ENCODE results near the gene TAX1BP1. TPM values are rescaled to one million over a fixed set of nuclear protein-coding genes. Genes with fewer than 3 reads are reported as not detected.

Gene TAX1BP1
- total and polyA plus RNA-seq, 2 experiments from 2014 or later, result 98.1 to 137 TPM

- Histone ChIP-seq H3K36me3 (ENCODE audit: low read depth) (peaks cover 36% of the 10 kb centered on the region), H3K9me2 (ENCODE audit: insufficient read depth) (no peaks in the 10 kb centered on the region), H4K20me1 (ENCODE audit: insufficient read depth) (no peaks in the 10 kb centered on the region), H3K4me1 (ENCODE audit: insufficient read depth) (peaks cover 7% of the 10 kb centered on the region), H3K4me3 (no peak overlapping the region), H3K9me3 (ENCODE audit: low read depth) (no peaks in the 10 kb centered on the region), H3F3A (ENCODE audit: insufficient read depth) (no peaks in the 10 kb centered on the region), H2AFZ (no peak overlapping the region), H3K27ac (no peak overlapping the region), H3K9ac (no peak overlapping the region), H3K4me2 (ENCODE audit: unreplicated experiment) (no peak overlapping the region), H3K27me3 (replicated peaks; ENCODE audit: insufficient read depth) (no peaks in the 10 kb centered on the region), H3K79me2 (ENCODE audit: insufficient read depth) (peaks cover 91% of the 10 kb centered on the region)
- DNase-seq, result no peak
- in situ Hi-C loops (cut with MboI), result no loop called here
- TF ChIP-seq EZH2 (IDR thresholded peaks at IDR 0.05; ENCODE audit: insufficient read depth, poor library complexity, severe bottlenecking), result no peak
- TF ChIP-seq EZH2phosphoT487 (IDR thresholded peaks at IDR 0.05; ENCODE audit: insufficient read depth, low read depth), result no peak
- 95 to 100% methylated on average over 1 of the region's 1 CpG for WGBS, 2 experiments (ENCODE audit: low coverage in 1 of 2, low lambda C conversion rate in 2 of 2, missing lambda C conversion rate in 2 of 2)
These were observed 22.1 kb downstream of the TAX1BP1 start for GRCh38 chr7:27762062-27762461.

DNA sequence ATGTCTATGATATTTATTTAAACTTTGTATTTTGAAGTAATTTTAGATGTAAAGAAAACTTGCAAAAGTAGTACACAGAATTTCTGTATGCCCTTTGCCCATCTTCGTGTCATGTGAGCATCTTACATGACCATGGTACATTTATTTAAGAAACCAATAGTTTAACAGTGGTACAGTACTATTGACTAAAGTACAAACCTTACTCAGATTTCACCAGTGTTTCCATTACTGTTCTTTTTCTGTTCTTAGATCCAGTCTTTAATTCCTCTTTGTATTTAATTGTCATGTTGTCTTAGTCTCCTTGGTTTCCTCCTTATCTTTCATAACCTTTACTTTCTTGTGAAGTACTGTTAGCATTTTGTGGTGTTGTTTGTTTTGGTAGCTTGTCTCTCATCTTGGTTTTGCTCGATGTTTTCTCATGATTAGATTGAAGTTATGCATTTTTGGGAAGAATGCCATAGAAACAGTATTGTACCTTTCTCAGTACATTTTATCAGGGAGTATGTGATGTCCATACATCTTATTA is 24.1 kb downstream of the TAX1BP1 start:
- in situ Hi-C loops (cut with MboI), result no loop called here
- Histone ChIP-seq H3K4me2 (ENCODE audit: unreplicated experiment) (no peak overlapping the region), H3K4me3 (no peak overlapping the region), H3K79me2 (ENCODE audit: insufficient read depth) (peaks cover 91% of the 10 kb centered on the region), H3K27ac (no peak overlapping the region), H3K9me3 (ENCODE audit: low read depth) (no peaks in the 10 kb centered on the region), H3K9me2 (ENCODE audit: insufficient read depth) (no peaks in the 10 kb centered on the region), H3F3A (ENCODE audit: insufficient read depth) (no peaks in the 10 kb centered on the region), H4K20me1 (ENCODE audit: insufficient read depth) (no peaks in the 10 kb centered on the region), H3K27me3 (replicated peaks; ENCODE audit: insufficient read depth) (no peaks in the 10 kb centered on the region), H3K9ac (no peak overlapping the region), H3K4me1 (ENCODE audit: insufficient read depth) (peaks cover 17% of the 10 kb centered on the region), H3K36me3 (ENCODE audit: low read depth) (peaks cover 18% of the 10 kb centered on the region), H2AFZ (no peak overlapping the region)
- DNase-seq, result no peak
- TF ChIP-seq EZH2phosphoT487 (IDR thresholded peaks at IDR 0.05; ENCODE audit: insufficient read depth, low read depth), result no peak
- WGBS, 2 experiments (ENCODE audit: low coverage in 1 of 2, low lambda C conversion rate in 2 of 2, missing lambda C conversion rate in 2 of 2), result 96 to 98% methylated on average over 2 of the region's 2 CpGs

DNA sequence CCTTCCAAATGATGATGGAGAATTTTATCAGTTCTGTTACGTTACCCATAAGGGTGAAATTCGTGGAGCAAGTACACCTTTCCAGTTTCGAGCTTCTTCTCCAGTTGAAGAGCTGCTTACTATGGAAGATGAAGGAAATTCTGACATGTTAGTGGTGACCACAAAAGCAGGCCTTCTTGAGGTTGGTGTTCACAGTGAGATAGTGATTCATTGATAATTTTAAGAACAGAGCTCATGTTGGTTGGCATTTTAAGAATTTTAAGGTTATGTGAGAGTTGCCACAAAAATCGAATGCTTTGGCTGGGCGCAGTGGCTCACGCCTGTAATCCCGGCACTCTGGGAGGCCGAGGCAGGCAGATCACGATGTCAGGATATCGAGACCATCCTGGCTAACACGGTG is 25.9 kb downstream of the TAX1BP1 start:
- H4K20me1 ChIP-seq (ENCODE audit: insufficient read depth), result no peaks in the 10 kb centered on the region
- no peak overlapping the region for H3K27ac ChIP-seq
- no peak overlapping the region for H3K9ac ChIP-seq
- DNase-seq, result no peak
- H3K4me3 ChIP-seq, result no peak overlapping the region
- H3K9me2 ChIP-seq (ENCODE audit: insufficient read depth), result no peaks in the 10 kb centered on the region
- no peaks in the 10 kb centered on the region for H3K27me3 ChIP-seq (replicated peaks; ENCODE audit: insufficient read depth)
- H3F3A ChIP-seq (ENCODE audit: insufficient read depth), result no peaks in the 10 kb centered on the region
- peaks cover 22% of the 10 kb centered on the region for H3K36me3 ChIP-seq (ENCODE audit: low read depth)
- 95 to 97% methylated on average over 11 of the region's 11 CpGs for WGBS, 2 experiments (ENCODE audit: low coverage in 1 of 2, low lambda C conversion rate in 2 of 2, missing lambda C conversion rate in 2 of 2)
- no peak overlapping the region for H3K4me2 ChIP-seq (ENCODE audit: unreplicated experiment)
- no peak for TF ChIP-seq EZH2phosphoT487 (IDR thresholded peaks at IDR 0.05; ENCODE audit: insufficient read depth, low read depth)
- no peak for TF ChIP-seq EZH2 (IDR thresholded peaks at IDR 0.05; ENCODE audit: insufficient read depth, poor library complexity, severe bottlenecking)
- in situ Hi-C loops (cut with MboI), result no loop called here
- no peak overlapping the region for H2AFZ ChIP-seq
- no peaks in the 10 kb centered on the region for H3K9me3 ChIP-seq (ENCODE audit: low read depth)
- H3K4me1 ChIP-seq (ENCODE audit: insufficient read depth), result peaks cover 17% of the 10 kb centered on the region
- H3K79me2 ChIP-seq (ENCODE audit: insufficient read depth), result peaks cover 88% of the 10 kb centered on the region

GRCh38 chr7:27767374-27767773 is 27.4 kb downstream of the TAX1BP1 start:
- Histone ChIP-seq H3K9me3 (ENCODE audit: low read depth) (no peaks in the 10 kb centered on the region), H2AFZ (no peak overlapping the region), H3K4me2 (ENCODE audit: unreplicated experiment) (peak overlapping the region; percentile 19), H3K9ac (no peak overlapping the region), H3K4me1 (ENCODE audit: insufficient read depth) (peaks cover 17% of the 10 kb centered on the region), H3K79me2 (ENCODE audit: insufficient read depth) (peaks cover 72% of the 10 kb centered on the region), H3K4me3 (no peak overlapping the region), H3F3A (ENCODE audit: insufficient read depth) (no peaks in the 10 kb centered on the region), H4K20me1 (ENCODE audit: insufficient read depth) (no peaks in the 10 kb centered on the region), H3K27ac (no peak overlapping the region), H3K36me3 (ENCODE audit: low read depth) (peaks cover 16% of the 10 kb centered on the region), H3K27me3 (replicated peaks; ENCODE audit: insufficient read depth) (no peaks in the 10 kb centered on the region), H3K9me2 (ENCODE audit: insufficient read depth) (no peaks in the 10 kb centered on the region)
- in situ Hi-C loops (cut with MboI), result no loop called here
- peak; percentile 37 for DNase-seq
- TF ChIP-seq EZH2phosphoT487 (IDR thresholded peaks at IDR 0.05; ENCODE audit: insufficient read depth, low read depth), result no peak
- no peak for TF ChIP-seq EZH2 (IDR thresholded peaks at IDR 0.05; ENCODE audit: insufficient read depth, poor library complexity, severe bottlenecking)

DNA sequence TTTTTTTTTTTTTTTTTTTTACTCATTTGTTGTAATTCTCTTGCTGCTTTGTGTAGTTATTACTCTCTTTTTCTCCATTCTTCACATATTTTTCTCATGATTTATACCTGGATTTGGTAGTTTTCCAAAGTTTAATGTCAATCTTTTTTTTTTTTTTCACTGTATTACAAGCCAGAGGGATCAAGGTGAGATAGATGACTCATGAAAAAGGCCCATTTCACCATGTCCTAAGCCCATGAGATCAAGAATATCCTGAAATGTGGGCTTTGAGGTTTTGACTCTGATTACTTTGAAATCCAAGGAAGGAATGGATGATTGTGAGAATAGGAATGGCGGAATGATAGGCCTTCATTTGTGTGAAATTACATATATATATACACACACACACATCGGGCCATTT is 31.1 kb downstream of the TAX1BP1 start:
- no peak overlapping the region for H3K4me3 ChIP-seq
- peaks cover 16% of the 10 kb centered on the region for H3K36me3 ChIP-seq (ENCODE audit: low read depth)
- peaks cover 67% of the 10 kb centered on the region for H3K79me2 ChIP-seq (ENCODE audit: insufficient read depth)
- peaks cover 4% of the 10 kb centered on the region for H4K20me1 ChIP-seq (ENCODE audit: insufficient read depth)
- H3K4me1 ChIP-seq (ENCODE audit: insufficient read depth), result peaks cover 17% of the 10 kb centered on the region
- WGBS, 2 experiments (ENCODE audit: low coverage in 1 of 2, low lambda C conversion rate in 2 of 2, missing lambda C conversion rate in 2 of 2), result 95 to 97% methylated on average over 2 of the region's 2 CpGs
- DNase-seq, result no peak
- H3K9me2 ChIP-seq (ENCODE audit: insufficient read depth), result no peaks in the 10 kb centered on the region
- no peak overlapping the region for H3K9ac ChIP-seq
- no peaks in the 10 kb centered on the region for H3K27me3 ChIP-seq (replicated peaks; ENCODE audit: insufficient read depth)
- 0 out of 2 replicates have a peak, but pooled peaks cover 13% of the 10 kb centered on the region for H3F3A ChIP-seq (ENCODE audit: insufficient read depth)
- TF ChIP-seq EZH2 (IDR thresholded peaks at IDR 0.05; ENCODE audit: insufficient read depth, poor library complexity, severe bottlenecking), result no peak
- TF ChIP-seq EZH2phosphoT487 (IDR thresholded peaks at IDR 0.05; ENCODE audit: insufficient read depth, low read depth), result no peak
- H2AFZ ChIP-seq, result no peak overlapping the region
- no peak overlapping the region for H3K4me2 ChIP-seq (ENCODE audit: unreplicated experiment)
- no peak overlapping the region for H3K27ac ChIP-seq
- in situ Hi-C loops (cut with MboI), result loop anchor here (10.0 kb wide), 1 partner anchor 566 kb away; the partner anchor contains the start of gene HOXA13
- no peaks in the 10 kb centered on the region for H3K9me3 ChIP-seq (ENCODE audit: low read depth)

All from GM23248 (cell line).